ENCODE data around the gene GPATCH8.
"Not testable (repeated sequence)": the region's sequence is repeated elsewhere in the genome, so short reads cannot be mapped to it uniquely, and the experiment has no call there.

Gene GPATCH8

DNA sequence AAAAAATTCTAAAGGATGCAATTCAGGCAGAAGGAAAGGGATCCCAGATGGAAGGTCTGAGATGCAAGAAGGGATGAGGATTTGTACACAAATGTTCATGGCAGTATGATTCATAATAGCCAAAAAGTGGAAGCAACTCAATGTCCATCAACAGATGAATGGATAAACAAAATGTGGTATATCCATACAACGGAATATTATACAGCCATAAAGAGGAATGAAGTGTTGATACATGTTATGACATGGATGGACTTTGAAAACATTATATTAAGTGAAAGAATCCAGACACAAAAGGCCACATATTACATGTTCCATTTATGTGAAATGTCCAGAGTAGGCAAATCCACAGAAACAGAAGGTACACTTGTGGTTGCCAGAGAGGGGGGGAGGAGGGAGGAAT lies 23.9 kb upstream of the GPATCH8 start:
- DNase-seq (ENCODE audit: low read depth) = no peak

DNA sequence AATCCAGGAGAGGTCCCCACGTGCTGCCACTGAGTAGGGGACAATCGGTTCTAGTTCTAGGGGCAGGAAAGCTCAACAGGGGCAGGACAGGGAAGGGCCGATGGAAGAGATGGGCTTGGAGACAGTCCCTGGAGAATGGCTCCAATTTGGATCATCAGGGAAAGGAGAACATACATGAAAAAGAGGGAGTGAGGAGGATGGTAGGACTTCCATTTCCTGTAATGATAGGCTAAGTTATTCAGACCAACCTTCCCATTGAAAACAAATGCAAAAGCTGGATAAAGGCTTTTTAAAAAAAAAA lies 20.4 kb upstream of the GPATCH8 start:
- DNase-seq (ENCODE audit: low read depth) = no peak

DNA sequence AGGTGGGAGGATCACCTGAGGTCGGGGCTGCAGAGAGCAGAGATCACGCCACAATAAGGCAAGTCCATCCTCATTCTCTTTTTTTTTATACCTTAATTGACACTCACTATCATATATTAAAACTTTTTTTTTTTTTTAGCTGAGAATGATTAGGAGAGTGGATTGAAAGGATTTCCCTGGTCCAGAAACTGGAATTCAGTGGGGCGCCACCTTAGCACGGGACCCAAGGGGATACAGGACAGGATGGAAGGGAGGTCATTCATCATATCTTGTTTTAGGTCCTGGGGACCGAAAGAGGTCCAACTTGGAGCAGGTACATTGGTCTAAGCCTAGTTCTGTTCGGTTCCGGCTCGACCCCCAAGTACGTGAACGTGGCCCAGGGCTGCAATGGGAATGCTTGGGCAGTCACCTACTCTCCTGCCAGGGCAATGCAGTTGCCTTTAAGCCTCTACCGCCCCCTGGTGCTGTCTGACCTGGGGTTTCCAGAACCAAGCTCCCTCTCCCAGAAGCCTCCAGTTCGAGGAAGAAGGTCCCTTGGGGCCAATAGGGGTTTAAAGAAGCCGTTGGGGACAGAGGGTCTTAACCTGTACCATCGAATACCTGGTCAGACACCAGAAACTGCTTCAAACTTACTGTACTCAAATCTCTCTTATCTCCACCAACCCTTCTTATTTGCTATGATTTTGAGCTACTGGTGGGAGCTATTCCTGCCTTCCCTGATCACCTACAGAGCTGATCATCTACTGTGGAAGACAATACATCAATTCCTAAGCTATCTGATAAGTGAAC lies 19.9 kb upstream of the GPATCH8 start:
- DNase-seq (ENCODE audit: low read depth) = peak; percentile 77

DNA sequence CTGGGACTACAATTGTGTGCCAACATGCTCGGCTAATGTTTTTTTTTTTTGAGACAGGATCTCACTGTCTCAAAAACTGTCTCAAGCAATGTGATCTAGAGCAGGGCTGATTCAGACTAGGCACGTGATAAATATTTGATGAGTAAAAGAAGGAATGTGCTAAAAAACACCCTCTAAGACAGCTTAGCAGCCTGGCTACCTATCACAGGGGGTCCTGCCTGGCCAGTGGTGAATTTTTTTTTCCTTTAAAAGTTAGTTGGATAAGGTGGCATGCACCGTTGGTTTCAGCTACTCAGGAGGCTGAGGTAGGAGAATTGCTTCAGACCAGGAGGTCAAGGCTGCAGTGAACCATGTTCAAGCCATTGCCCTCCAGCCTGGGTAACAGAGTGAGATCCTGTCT lies 14.8 kb upstream of the GPATCH8 start:
- DNase-seq (ENCODE audit: low read depth) = peak; percentile 68

DNA sequence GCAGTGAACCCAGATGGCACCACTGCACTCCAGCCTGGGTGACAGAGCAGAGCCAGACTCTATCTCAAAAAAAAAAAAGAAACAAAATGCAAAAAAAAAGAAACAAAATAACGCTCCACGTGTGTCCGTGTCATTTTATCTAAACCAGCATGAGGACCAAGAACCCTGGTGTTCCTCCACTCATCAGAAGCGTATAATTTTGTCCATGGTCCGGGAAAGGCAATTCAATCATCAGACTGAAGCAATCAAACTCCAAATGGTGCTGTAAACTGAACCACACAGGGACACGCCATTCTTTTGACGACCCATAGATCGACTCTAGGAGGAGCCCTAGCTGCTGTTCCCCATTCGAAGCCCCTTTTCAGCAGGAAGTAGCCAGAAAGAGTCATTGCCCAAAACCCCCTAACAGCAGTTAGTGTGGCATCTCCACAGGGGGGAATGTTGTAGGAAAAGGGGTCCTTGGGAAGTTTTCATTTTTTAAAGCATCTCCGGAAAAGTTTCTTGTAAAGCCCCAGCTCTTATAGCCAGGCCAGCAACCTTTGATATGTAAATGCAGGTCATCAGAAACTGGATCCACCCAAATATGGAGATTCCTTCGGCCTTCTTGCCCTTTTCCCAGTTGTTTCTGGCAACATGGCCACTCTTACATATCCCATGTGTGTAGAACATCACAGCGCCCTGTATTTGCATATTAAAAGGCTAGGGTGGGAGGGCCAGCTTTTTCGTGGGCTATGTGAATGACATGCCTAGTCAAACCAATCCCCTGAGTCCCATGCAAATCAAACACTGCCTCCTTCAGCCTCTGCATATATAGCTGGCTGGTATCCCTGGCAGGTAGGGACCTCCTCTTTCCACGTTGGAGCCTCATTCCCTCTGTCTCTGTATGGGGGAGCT lies 8.3 kb upstream of the GPATCH8 start:
- DNase-seq (ENCODE audit: low read depth) = peak; percentile 31

DNA sequence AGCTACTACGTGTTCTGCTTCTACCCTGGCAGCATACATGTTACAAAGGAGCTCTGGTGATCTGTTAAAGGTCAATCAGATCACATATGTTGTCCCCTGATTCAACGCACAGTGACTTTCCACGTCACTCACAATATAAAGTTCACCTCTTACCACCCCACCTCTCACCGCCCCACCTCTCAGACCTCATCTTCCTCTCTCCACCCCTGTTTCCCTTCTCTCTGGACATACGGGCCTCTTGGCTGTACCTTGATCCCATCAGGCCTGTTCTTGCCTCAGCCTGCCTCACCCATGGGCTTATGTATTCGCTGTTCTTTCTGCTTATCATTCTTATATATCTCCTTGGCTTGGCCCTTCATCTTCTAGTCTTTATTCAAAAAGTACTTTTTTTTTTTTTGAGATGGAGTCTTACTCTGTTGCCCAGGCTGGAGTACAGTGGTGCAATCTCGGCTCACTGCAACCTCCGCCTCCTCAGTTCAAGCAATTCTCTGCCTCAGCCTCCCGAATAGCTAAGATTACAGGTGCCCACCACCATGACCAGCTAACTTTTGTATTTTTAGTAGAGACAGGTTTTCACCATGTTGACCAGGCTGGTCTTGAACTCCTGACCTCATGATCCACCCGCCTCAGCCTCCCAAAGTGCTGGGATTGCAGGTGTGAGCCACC lies 3.9 kb upstream of the GPATCH8 start:
- not testable (repeated sequence) for DNase-seq (ENCODE audit: low read depth)

DNA sequence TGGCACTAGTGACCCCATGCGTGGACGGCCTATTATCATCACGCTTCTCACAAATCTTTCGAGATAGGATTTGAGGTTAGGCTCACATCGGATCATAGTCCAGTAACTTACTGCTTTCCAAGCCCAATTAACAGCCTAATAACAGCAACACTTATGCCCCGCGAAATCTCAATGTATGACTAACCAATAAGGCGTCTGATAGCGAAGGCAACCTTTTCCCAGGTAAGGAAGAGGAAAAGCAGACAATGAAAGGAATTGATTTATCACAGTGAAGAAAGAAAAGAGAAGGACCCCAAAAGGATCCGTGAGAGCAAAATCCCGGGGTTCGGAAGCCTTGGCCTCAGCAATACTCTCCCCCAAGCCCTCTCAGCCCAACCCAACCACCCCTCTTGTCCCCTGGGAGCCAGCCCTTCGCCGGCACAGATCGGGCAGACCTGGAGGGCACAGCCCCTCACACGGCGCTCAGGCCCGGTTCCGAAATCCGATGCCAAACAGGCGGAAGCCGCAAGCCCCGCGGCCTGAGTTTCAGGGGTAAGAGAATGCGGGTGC lies 534 bp downstream of the GPATCH8 start:
- peak; percentile 22 for DNase-seq (ENCODE audit: low read depth)

DNA sequence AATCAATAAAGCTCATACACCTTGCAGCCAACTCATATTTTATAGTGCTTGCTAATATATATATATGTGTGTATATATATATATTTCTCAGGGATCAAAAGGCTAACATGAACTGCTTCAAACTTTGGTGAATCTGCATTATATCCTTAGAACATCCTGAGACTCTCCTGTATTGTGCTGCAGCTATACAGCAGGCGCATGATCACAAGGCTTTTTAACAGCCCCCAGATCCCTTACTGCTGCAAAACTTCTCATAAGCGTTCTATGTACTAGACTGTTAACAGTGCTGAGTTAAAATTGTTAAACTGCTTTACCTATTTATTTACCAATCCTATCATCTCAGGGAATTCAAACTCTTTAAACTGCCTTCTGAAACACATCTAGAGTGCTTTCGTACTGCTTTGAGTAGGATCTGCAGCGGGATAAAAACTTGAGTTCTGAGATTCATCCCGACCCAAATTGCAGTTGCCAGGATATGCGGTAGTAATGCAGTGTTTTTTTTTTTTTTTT lies 1.3 kb downstream of the GPATCH8 start:
- peak; percentile 34 for DNase-seq (ENCODE audit: low read depth)

DNA sequence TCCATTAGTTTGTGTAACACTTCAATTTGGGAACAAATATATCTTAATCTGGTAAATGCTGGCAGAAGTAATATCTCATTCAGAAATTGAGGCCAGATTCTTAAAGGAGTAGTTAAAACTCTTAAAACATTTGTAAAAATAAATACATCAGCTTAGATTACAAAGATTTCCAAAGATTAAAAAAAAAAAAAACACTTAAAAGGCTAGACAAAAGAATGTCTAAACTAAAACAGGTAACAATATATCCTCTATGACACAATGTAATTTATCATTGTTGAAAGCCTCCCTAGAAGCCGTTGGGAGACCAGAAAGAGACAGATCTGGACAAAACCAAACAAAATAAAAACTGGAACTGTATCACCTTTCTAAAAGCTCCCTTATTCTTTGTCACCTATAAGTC lies 3.5 kb downstream of the GPATCH8 start:
- DNase-seq (ENCODE audit: low read depth) = no peak

DNA sequence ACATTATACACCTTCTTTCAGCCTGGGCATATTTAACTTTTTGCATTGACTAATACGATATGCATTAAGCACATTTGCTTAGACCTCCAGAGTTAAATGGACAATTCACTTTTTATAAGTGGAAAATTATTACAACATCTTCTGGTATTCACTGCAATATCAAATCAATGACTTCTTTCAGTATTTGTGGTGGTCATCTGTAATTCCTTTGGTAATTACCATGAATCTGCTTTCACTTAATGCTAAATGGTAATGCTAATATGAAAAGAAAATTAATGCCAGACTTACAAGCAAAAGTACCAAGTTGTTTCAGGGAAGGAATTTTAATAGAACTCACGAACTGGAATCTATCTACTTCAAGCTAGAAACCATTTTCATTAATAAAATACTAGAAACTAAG lies 6.4 kb downstream of the GPATCH8 start:
- peak; percentile 13 for DNase-seq (ENCODE audit: low read depth)

DNA sequence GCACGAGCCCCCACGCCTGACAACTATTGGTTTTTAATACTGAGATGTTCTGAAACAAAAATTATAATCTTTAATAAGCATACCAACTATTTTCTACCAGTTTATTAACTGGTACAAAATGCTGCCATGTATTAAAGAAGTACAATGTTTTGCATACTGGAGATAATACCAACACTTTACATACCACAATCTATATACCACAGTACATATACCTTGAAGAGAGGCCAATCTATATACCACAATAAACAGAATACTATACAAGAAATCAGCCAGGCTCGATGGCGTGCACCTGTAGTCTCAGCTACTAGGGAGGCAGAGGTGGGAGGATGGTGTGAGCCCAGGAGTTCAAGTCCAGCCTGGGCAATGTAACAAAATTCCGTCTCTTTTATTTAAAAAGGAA lies 9.9 kb downstream of the GPATCH8 start:
- no peak for DNase-seq (ENCODE audit: low read depth)

DNA sequence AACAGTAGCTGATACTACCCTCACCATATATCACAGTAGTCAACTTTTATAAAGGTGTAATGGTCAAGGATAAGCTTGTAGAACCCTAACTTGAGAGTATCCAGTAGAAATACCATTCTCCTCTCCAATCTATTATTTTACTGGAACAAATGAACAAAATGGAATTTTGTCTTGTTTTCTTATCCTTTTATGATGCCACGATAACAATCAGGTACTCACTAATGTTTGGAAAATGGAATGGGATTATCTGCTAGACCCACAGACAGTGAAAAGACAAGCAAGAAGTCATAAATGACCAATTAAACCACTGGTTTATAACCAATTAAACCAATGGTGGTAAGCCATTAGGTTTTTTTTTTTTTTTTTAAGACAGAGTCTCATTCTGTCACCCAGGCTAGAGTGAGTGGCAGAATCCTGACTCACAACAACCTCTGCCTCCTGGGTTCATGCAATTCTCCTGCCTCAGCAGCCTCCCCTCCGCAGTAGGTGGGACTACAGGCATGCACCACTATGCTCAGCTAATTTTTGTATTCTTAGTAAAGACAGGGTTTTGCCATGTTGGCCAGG lies 10.4 kb downstream of the GPATCH8 start:
- DNase-seq (ENCODE audit: low read depth) = no peak

DNA sequence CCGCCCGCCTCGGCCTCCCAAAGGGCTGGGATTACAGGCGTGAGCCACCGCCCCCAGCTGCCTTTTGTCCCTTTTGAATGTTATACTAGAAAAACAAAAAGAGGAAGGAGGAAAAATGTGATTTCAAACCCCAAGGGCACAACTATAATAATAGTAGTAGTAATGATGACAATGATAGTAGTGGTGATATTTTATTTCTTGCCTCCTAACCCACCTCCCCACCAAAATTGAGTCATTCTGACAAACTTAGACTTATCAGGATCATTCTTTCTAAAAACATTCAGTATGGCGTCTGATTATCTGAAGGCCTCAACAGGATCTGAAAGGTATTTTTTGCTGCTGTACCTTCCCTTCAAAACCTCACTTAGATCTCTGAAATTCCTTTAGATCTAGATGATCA lies 13.6 kb downstream of the GPATCH8 start:
- DNase-seq (ENCODE audit: low read depth) = no peak

DNA sequence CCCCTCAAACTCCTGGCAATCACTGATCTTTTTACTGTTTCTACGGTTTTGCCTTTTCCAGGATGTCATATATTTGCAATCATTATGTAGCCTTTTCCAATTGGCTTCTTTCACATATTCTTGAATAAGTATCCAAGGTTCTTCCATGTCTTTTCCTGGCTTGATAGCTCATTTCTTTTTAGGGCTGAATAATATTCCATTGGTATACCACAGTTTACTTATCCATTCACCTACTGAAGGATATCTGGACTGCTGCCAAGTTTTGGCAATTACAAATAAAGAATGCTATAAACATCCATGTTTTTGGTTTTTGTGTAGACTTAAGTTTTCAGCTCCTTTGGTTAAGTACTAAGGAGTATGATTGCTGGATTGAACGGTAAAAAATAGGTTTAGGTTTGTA lies 16.0 kb downstream of the GPATCH8 start:
- no peak for DNase-seq (ENCODE audit: low read depth)

DNA sequence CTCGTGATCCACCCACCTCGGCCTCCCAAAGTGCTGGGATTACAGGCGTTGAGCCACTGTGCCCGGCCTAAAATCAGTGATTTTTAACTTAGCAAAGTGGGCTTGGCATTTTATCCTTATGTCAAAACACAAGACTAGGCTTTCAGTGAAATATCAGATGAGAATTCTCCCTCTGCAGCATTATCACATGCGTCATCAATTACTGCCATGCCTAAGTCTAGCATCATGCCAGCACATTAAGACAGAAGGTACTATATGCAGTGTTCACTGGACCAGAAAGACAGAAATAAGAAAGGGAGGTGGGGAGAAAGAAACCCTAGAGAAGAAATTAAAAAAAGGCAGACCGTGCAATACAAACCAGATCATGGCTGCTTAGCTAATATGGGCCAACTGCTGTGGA lies 29.8 kb downstream of the GPATCH8 start:
- DNase-seq (ENCODE audit: low read depth) = peak; percentile 21

DNA sequence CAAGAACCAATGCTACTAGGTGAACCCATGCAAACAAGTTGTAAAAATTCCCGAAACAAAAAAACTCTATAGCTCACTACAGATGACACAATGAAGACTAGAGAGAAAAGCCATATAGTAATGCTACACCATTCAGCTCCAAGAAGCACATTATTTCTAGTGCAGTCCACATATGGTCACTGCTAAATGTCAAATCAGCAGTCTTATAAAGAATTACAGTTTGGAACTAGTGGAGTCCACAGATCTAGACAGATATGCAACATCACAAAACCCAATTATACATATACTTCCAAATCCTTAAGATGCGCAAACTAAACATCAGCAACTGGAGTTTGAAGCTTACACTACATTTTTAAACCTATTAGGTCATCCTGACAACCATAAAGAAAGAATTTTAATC lies 33.5 kb downstream of the GPATCH8 start:
- DNase-seq (ENCODE audit: low read depth) = no peak

DNA sequence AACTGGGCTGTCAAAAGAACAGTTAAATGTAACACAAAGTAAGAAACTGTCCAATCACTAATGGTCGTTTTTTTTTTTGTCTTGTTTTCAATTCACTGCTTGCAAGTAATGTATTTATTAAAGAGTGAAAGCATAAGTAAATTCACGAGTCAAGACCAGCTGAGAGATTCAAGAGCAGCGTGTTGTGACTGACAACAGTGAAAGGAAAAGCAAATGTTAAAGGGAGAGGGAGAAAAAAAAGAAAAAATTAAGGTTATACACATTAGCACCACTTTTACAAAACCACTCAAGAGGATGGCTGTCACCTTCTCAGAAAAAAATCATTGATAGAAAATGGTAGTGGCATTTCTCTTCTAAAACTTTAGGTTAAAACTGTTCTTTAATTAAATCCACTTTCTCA lies 36.1 kb downstream of the GPATCH8 start:
- DNase-seq (ENCODE audit: low read depth) = no peak

DNA sequence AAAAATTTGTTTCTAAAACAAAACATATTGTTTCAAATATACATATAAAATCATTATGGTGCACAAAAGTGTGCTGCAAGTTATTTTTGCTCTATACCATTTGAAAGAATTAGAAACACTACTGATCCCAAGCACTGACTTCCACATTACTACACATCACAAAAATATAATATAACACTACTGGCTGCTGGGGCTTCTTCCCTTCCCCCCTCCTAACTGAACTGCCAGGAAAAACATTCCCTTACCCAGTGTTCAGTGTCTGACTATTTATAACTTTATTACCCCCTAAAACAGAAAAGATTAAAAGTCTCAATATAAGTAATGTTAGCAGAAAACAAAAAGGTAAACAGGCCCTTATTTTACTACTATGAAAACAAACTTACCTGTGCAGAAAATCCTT lies 36.9 kb downstream of the GPATCH8 start:
- DNase-seq (ENCODE audit: low read depth) = peak; percentile 59

DNA sequence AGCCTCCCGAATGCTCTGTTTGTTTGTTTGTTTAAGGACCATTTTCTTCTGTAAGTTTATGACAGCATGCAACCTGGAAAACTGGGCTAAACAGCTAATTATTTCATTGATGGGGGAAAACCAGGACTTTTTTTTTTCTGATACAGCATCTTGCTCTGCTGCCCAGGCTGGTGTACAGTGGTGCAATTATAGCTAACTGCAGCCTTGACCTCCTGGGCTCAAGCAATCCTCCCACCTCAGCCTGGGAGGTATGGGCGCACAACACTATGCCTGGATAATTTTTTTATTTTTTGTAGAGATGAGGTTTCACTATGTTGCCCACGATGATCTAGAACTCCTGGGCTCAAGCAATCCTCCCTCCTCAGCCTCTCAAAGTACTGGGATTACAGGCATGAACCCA lies 37.3 kb downstream of the GPATCH8 start:
- no peak for DNase-seq (ENCODE audit: low read depth)

DNA sequence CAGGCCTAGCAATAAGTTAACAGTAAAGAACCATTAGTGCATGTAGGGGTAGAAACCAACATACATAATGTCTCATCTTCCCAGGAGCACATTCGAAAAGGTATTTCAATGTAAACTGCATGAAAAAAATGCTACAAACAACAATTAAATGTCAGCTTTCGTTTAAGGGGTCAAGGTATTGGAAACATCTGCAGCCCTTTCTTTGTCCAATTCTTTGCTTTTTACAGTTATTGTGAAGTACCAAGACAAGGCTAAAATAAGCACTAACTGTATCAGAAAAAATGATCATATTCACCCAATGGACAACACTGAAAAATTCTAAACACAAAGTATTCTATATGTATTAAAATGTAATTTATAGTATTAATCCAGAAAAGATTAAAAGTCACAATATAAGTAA lies 37.9 kb downstream of the GPATCH8 start:
- no peak for DNase-seq (ENCODE audit: low read depth)

DNA sequence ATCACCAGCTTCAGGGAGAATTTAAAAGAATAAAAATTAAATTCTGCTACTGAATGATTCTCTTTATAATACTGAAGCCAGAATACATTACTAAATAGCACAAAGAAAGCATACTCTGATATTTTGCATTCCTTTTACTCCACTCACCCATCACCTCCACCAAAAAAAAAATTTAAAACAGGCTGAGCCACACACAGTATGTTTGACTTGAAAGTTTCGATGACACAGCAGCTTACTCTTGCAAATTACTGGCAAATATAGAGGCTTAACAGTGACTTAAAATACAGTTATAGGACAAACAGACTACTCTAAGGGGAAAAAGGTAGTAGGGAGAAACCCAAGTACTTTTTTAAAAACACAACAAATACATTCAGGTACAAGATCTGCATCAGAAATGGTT lies 39.2 kb downstream of the GPATCH8 start:
- DNase-seq (ENCODE audit: low read depth) = peak; percentile 59

DNA sequence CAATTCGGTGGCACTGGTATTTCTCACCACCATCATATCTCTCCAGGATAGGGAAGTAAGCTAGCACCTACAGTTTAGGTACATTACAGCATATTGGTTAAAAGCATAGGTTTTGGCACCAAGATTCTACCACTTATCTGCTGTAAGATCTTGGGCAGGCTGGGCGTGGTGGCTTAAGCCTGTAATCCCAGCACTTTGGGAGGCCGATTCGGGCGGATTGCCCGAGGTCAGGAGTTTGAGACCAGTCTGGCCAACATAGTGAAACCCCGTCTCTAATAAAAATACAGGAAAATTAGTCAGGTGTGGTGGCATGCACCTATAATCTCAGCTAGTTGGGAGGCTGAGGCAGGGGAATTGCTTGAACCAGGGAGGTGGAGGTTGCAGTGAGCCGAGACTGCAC lies 51.4 kb downstream of the GPATCH8 start:
- no peak for DNase-seq (ENCODE audit: low read depth)
